ENCODE data around the gene OAS2.

Gene OAS2

GRCh38 chr12:112961536-112961935, 16.8 kb upstream of the OAS2 start:
- Histone ChIP-seq H3K27me3 (ENCODE audit: insufficient read depth, low read length, poor library complexity, severe bottlenecking) (no peaks in the 10 kb centered on the region), H3K9me2 (replicated peaks; ENCODE audit: low read depth, low read length) (no peaks in the 10 kb centered on the region), H3K9ac (ENCODE audit: low read depth, low read length, poor library complexity, severe bottlenecking) (no peak overlapping the region), H3K4me3 (ENCODE audit: low read length, poor library complexity, severe bottlenecking) (no peak overlapping the region), H3F3A (ENCODE audit: low read depth) (no peaks in the 10 kb centered on the region), H3K36me3 (ENCODE audit: insufficient read depth, low read length) (peaks cover 62% of the 10 kb centered on the region; the same call in 1 of the 2 replicates), H3K9me3 (ENCODE audit: insufficient read depth, low read depth, low read length) (no peaks in the 10 kb centered on the region), H2AFZ (ENCODE audit: low read length) (no peak overlapping the region), H3K79me2 (ENCODE audit: insufficient read depth, low read length) (no peaks in the 10 kb centered on the region), H4K20me1 (ENCODE audit: insufficient read depth, low read length, poor library complexity, severe bottlenecking) (no peaks in the 10 kb centered on the region), H3K4me1 (ENCODE audit: insufficient read depth, low read length, poor library complexity, severe bottlenecking) (no peaks in the 10 kb centered on the region), H3K4me2 (ENCODE audit: low read depth, low read length, poor library complexity, severe bottlenecking) (no peak overlapping the region)
- no peak for TF ChIP-seq CTCF (conservative IDR thresholded peaks at IDR 0.05; ENCODE audit: low read length)
- TF ChIP-seq EZH2phosphoT487 (IDR thresholded peaks at IDR 0.05; ENCODE audit: borderline replicate concordance) = no peak

GRCh38 chr12:112962561-112962960, 15.8 kb upstream of the OAS2 start:
- Histone ChIP-seq H3K4me1 (ENCODE audit: insufficient read depth, low read length, poor library complexity, severe bottlenecking) (no peaks in the 10 kb centered on the region), H3K27me3 (ENCODE audit: insufficient read depth, low read length, poor library complexity, severe bottlenecking) (no peaks in the 10 kb centered on the region), H3K4me2 (ENCODE audit: low read depth, low read length, poor library complexity, severe bottlenecking) (no peak overlapping the region), H2AFZ (ENCODE audit: low read length) (no peak overlapping the region), H3K9ac (ENCODE audit: low read depth, low read length, poor library complexity, severe bottlenecking) (no peak overlapping the region), H4K20me1 (ENCODE audit: insufficient read depth, low read length, poor library complexity, severe bottlenecking) (no peaks in the 10 kb centered on the region), H3K79me2 (ENCODE audit: insufficient read depth, low read length) (no peaks in the 10 kb centered on the region), H3K36me3 (ENCODE audit: insufficient read depth, low read length) (peaks cover 71% of the 10 kb centered on the region; the same call in 1 of the 2 replicates), H3K9me3 (ENCODE audit: insufficient read depth, low read depth, low read length) (no peaks in the 10 kb centered on the region), H3F3A (ENCODE audit: low read depth) (no peaks in the 10 kb centered on the region), H3K9me2 (replicated peaks; ENCODE audit: low read depth, low read length) (no peaks in the 10 kb centered on the region), H3K4me3 (ENCODE audit: low read length, poor library complexity, severe bottlenecking) (no peak overlapping the region)
- TF ChIP-seq EZH2phosphoT487 (IDR thresholded peaks at IDR 0.05; ENCODE audit: borderline replicate concordance) = no peak
- no peak for TF ChIP-seq CTCF (conservative IDR thresholded peaks at IDR 0.05; ENCODE audit: low read length)

- H3K4me2 ChIP-seq (ENCODE audit: low read depth, low read length, poor library complexity, severe bottlenecking) = no peak overlapping the region
- no peaks in the 10 kb centered on the region for H4K20me1 ChIP-seq (ENCODE audit: insufficient read depth, low read length, poor library complexity, severe bottlenecking)
- H3K79me2 ChIP-seq (ENCODE audit: insufficient read depth, low read length) = no peaks in the 10 kb centered on the region
- H3K9me3 ChIP-seq (ENCODE audit: insufficient read depth, low read depth, low read length) = no peaks in the 10 kb centered on the region
- H3K9me2 ChIP-seq (replicated peaks; ENCODE audit: low read depth, low read length) = no peaks in the 10 kb centered on the region
- no peaks in the 10 kb centered on the region for H3K4me1 ChIP-seq (ENCODE audit: insufficient read depth, low read length, poor library complexity, severe bottlenecking)
- H3F3A ChIP-seq (ENCODE audit: low read depth) = no peaks in the 10 kb centered on the region
- no peaks in the 10 kb centered on the region for H3K27me3 ChIP-seq (ENCODE audit: insufficient read depth, low read length, poor library complexity, severe bottlenecking)
- H3K4me3 ChIP-seq (ENCODE audit: low read length, poor library complexity, severe bottlenecking) = no peak overlapping the region
- H3K9ac ChIP-seq (ENCODE audit: low read depth, low read length, poor library complexity, severe bottlenecking) = no peak overlapping the region
- H2AFZ ChIP-seq (ENCODE audit: low read length) = no peak overlapping the region
- TF ChIP-seq CTCF (conservative IDR thresholded peaks at IDR 0.05; ENCODE audit: low read length) (no peak), EZH2phosphoT487 (IDR thresholded peaks at IDR 0.05; ENCODE audit: borderline replicate concordance) (no peak)
- peaks cover 79% of the 10 kb centered on the region; the same call in 1 of the 2 replicates for H3K36me3 ChIP-seq (ENCODE audit: insufficient read depth, low read length)
These were observed 15.0 kb upstream of the OAS2 start for GRCh38 chr12:112963227-112963861.
